ENCODE measurements around the gene EPHB1. TPM values are rescaled to one million over a fixed set of nuclear protein-coding genes. Genes with fewer than 3 reads are reported as not detected.

The EPHB1 gene
- total and polyA plus RNA-seq, 2 of the 13 experiments (the other 11 are each of a cell fraction or from before 2014, with no cell fraction given), result 0.07 to 0.21 TPM

DNA sequence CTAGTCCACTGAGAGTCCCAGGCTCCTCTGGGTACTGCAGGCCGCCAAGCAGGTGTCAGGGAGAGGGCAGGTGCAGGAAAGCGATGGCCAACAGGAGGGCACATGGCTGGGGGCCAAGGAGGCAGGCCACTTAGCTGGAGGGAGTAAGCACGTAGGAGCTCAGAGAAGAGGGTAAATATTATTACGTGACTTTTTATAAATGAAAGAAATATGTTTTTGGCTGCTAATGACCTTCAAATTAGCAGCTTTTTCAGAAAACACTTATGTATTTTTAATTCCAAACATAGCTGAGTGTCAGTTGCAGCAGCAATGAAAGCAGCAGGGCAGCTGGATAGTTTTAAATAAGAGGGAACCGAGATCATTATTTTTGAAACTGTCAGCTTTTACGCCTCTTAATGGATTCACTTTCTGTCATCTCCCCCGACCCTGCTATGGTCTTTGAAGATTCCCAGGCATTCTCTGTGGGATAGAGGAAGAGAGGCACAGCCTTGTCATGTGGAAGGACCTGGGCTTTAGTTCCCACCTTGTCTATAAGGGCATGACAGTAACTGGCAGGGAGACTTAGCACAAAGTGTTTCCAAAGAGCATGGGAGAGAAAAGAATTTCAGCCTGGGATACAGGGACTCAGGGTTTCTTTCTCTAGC lies 477.1 kb downstream of the EPHB1 start (continued):
- TF ChIP-seq DPF2 (CRISPR knock-in tag; IDR thresholded peaks at IDR 0.05; ENCODE audit: borderline replicate concordance, low read depth) (no peak), KAT8 (CRISPR knock-in tag; IDR thresholded peaks at IDR 0.05) (no peak)

DNA sequence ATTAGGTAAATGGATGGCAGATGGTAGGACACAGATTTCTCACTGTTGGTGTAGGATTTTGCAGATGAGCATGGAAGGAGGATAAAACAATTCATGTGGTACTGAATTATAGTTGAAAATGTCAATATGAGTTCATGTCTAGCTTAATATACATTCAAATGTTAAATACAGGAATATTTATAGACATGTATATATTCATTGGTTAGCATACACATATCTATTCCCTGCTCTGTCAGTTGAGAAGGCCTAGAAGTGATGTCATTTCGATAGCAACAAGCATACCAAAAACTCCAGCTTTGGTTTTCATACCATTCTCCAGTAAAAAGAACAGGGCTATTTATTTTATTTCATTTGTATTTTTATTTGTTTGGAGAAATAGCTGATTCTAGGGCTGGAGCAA lies 497.1 kb downstream of the EPHB1 start:
- Histone ChIP-seq H2AFZ (ENCODE audit: low read length) (no peak overlapping the region), H3K27ac (ENCODE audit: extremely low read length, insufficient read depth, low read length) (no peak overlapping the region), H3K4me1 (ENCODE audit: insufficient read depth, low read length) (no peaks in the 10 kb centered on the region), H4K20me1 (ENCODE audit: insufficient read depth, low read length) (no peaks in the 10 kb centered on the region), H3K27me3 (ENCODE audit: control insufficient read depth in 1 of 2, insufficient read depth in 2 of 2, low read length in 2 of 2) (no peaks in the 10 kb centered on the region; a peak in 1 of 5 replicates), H3K9ac (ENCODE audit: insufficient read depth, low read depth, low read length) (no peak overlapping the region), H3K4me3 (replicated peaks in 1 of 3; ENCODE audit: insufficient read depth in 1 of 3, low read depth in 2 of 3, low read length in 3 of 3) (no peak overlapping the region), H3K4me2 (ENCODE audit: low read depth, low read length) (no peak overlapping the region), H3K9me3 (ENCODE audit: low read length) (peaks cover 5% of the 10 kb centered on the region; the same call in 1 of the 2 replicates), H3K79me2 (ENCODE audit: insufficient read depth, low read length) (no peaks in the 10 kb centered on the region), H3K36me3 (replicated peaks in 1 of 2; ENCODE audit: control insufficient read depth in 1 of 2, insufficient read depth in 2 of 2, low read length in 2 of 2) (no peaks in the 10 kb centered on the region)
- FAIRE-seq (no peak), DNase-seq (ENCODE audit: low spot score) (no peak), ATAC-seq (no peak)
- WGBS (ENCODE audit: low lambda C conversion rate), result 3% methylated on average over 1 of the region's 1 CpG
- no TSS peak for BruUV-seq (replicated peaks)
- POLR2A ChIA-PET, result no interaction called here
- CTCF ChIA-PET (ENCODE audit: low intra/inter-chr PET ratio, low total read pairs), result no interaction called here
- TF ChIP-seq ZFY (CRISPR knock-in tag; IDR thresholded peaks at IDR 0.05), result no peak
- TF ChIP-seq, protein P1, sequence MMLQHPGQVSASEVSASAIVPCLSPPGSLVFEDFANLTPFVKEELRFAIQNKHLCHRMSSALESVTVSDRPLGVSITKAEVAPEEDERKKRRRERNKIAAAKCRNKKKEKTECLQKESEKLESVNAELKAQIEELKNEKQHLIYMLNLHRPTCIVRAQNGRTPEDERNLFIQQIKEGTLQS (CRISPR knock-in tag; IDR thresholded peaks at IDR 0.05), result no peak
- TF ChIP-seq ZNF256 (CRISPR knock-in tag; conservative IDR thresholded peaks at IDR 0.05), result no peak
- TF ChIP-seq DMAP1 (CRISPR knock-in tag; IDR thresholded peaks at IDR 0.05), result no peak
- no peak for TF ChIP-seq GLI4 (CRISPR knock-in tag; IDR thresholded peaks at IDR 0.05; ENCODE audit: borderline replicate concordance)
- TF ChIP-seq BRCA1 (CRISPR knock-in tag; IDR thresholded peaks at IDR 0.05), result no peak
- TF ChIP-seq, protein P2, sequence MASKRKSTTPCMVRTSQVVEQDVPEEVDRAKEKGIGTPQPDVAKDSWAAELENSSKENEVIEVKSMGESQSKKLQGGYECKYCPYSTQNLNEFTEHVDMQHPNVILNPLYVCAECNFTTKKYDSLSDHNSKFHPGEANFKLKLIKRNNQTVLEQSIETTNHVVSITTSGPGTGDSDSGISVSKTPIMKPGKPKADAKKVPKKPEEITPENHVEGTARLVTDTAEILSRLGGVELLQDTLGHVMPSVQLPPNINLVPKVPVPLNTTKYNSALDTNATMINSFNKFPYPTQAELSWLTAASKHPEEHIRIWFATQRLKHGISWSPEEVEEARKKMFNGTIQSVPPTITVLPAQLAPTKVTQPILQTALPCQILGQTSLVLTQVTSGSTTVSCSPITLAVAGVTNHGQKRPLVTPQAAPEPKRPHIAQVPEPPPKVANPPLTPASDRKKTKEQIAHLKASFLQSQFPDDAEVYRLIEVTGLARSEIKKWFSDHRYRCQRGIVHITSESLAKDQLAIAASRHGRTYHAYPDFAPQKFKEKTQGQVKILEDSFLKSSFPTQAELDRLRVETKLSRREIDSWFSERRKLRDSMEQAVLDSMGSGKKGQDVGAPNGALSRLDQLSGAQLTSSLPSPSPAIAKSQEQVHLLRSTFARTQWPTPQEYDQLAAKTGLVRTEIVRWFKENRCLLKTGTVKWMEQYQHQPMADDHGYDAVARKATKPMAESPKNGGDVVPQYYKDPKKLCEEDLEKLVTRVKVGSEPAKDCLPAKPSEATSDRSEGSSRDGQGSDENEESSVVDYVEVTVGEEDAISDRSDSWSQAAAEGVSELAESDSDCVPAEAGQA (IDR thresholded peaks at IDR 0.05; ENCODE audit: low read depth), result no peak
- TF ChIP-seq, protein P2 (CRISPR knock-in tag; IDR thresholded peaks at IDR 0.05; ENCODE audit: borderline replicate concordance), result no peak
- no peak for TF ChIP-seq AKNA (CRISPR knock-in tag; IDR thresholded peaks at IDR 0.05; ENCODE audit: borderline replicate concordance)
- in situ Hi-C loops (cut with HindIII; ENCODE audit: extremely low pct_ligation_motif_present, low pct_unique_long_range_greater_than_20kb) (no loop called here), intact Hi-C loops (cut with micrococcal nuclease; ENCODE audit: unreplicated experiment) (no loop called here)
